WTC11 (cell line): Measurements from ENCODE around the gene HMGXB4. TPM values are rescaled to one million over a fixed set of nuclear protein-coding genes. Genes with fewer than 3 reads are reported as not detected.

Experiments
- ATAC-seq: fragments of 200-7000 bp; cut with Tn5 transposase; 2 replicates; pipeline ENCODE4 v1.10.0; 2021; ENCODE audit warnings: mild to moderate bottlenecking, moderate library complexity
- CTCF ChIA-PET: fragments of 300-600 bp; sonication (Branson Sonifier 250); formaldehyde crosslinking; loops from one replicate; lab custom pipeline; 2021; ENCODE audit warnings: antibody characterized with exemption; lab: Charles Lee
- POLR2A ChIA-PET: fragments of 350-600 bp; sonication (Branson Sonifier 250); formaldehyde crosslinking; loops from one replicate; lab custom pipeline; 2021; ENCODE audit warnings: antibody characterized with exemption; lab: Charles Lee
- DNase-seq: peaks from one replicate; pipeline ENCODE4 v3.0.0; 2021; ENCODE audit warnings: low spot score
- H3K27ac Mint-ChIP-seq: 2 replicates; pipeline ENCODE4 v1.8.0; 2021; ENCODE audit warnings: mixed read lengths
- H3K27me3 Mint-ChIP-seq: 2 replicates; pipeline ENCODE4 v1.8.0; 2021; ENCODE audit warnings: low read depth, mild to moderate bottlenecking, moderate library complexity, mixed read lengths
- H3K36me3 Mint-ChIP-seq: 2 replicates; pipeline ENCODE4 v1.8.0; 2021; ENCODE audit warnings: mixed read lengths
- H3K4me1 Mint-ChIP-seq: 2 replicates; pipeline ENCODE4 v1.8.0; 2022; ENCODE audit warnings: mixed read lengths
- H3K4me3 Mint-ChIP-seq: 2 replicates; pipeline ENCODE4 v1.8.0; 2021; ENCODE audit warnings: mild to moderate bottlenecking, moderate library complexity, mixed read lengths
- H3K9me3 Mint-ChIP-seq: 2 replicates; pipeline ENCODE4 v1.8.0; 2021; ENCODE audit warnings: mixed read lengths
- ATF2 ChIP-seq: sonication (generic); formaldehyde crosslinking; IDR thresholded peaks from 2 replicates; pipeline ENCODE4 v1.8.1; 2022; ENCODE audit warnings: low read depth, missing genetic modification reagents, borderline replicate concordance
- CREB1 ChIP-seq: sonication (generic); formaldehyde crosslinking; IDR thresholded peaks from 2 replicates; pipeline ENCODE4 v1.8.0; 2023; ENCODE audit warnings: mild to moderate bottlenecking, missing genetic modification reagents
- FOXJ3 ChIP-seq: sonication (generic); formaldehyde crosslinking; IDR thresholded peaks from 2 replicates; pipeline ENCODE4 v1.9.0; 2021; ENCODE audit warnings: missing genetic modification reagents, mild to moderate bottlenecking, borderline replicate concordance
- FOXP1 ChIP-seq: sonication (generic); formaldehyde crosslinking; IDR thresholded peaks from 2 replicates; pipeline ENCODE4 v1.8.0; 2022; ENCODE audit warnings: missing genetic modification reagents, mild to moderate bottlenecking, moderate library complexity, borderline replicate concordance
- GRHL2 ChIP-seq: fragments of 250-450 bp; sonication (Bioruptor Pico); IDR thresholded peaks from 2 replicates; pipeline ENCODE4 v1.8.0; 2022; ENCODE audit warnings: mild to moderate bottlenecking, moderate library complexity; ENCODE audit not compliant: insufficient replicate concordance, severe bottlenecking
- HMGXB4 ChIP-seq: sonication (generic); formaldehyde crosslinking; IDR thresholded peaks from 2 replicates; pipeline ENCODE4 v1.8.1; 2023; ENCODE audit warnings: mild to moderate bottlenecking, moderate library complexity, missing genetic modification reagents
- JUN ChIP-seq: sonication (generic); formaldehyde crosslinking; IDR thresholded peaks from 2 replicates; pipeline ENCODE4 v1.8.0; 2023; ENCODE audit warnings: mild to moderate bottlenecking, missing genetic modification reagents
- MAX ChIP-seq: sonication (generic); formaldehyde crosslinking; IDR thresholded peaks from 2 replicates; pipeline ENCODE4 v1.8.0; 2022; ENCODE audit warnings: mild to moderate bottlenecking, missing genetic modification reagents
- MLX ChIP-seq: sonication (generic); formaldehyde crosslinking; IDR thresholded peaks from 2 replicates; pipeline ENCODE4 v1.8.1; 2023; ENCODE audit warnings: mild to moderate bottlenecking, missing genetic modification reagents, moderate library complexity
- NR1H2 ChIP-seq: sonication (generic); formaldehyde crosslinking; IDR thresholded peaks from 2 replicates; pipeline ENCODE4 v1.9.0; 2021; ENCODE audit warnings: mild to moderate bottlenecking, moderate library complexity, missing genetic modification reagents
- PRDM15 ChIP-seq: sonication (generic); formaldehyde crosslinking; IDR thresholded peaks from 2 replicates; pipeline ENCODE4 v1.8.0; 2022; ENCODE audit warnings: missing genetic modification reagents
- SMAD3 ChIP-seq: sonication (generic); formaldehyde crosslinking; IDR thresholded peaks from 2 replicates; pipeline ENCODE4 v1.8.0; 2022; ENCODE audit warnings: missing genetic modification reagents, mild to moderate bottlenecking, borderline replicate concordance
- SMAD4 ChIP-seq: sonication (generic); formaldehyde crosslinking; IDR thresholded peaks from 2 replicates; pipeline ENCODE4 v1.8.0; 2022; ENCODE audit warnings: mild to moderate bottlenecking, missing genetic modification reagents
- STAT6 ChIP-seq: sonication (generic); formaldehyde crosslinking; conservative IDR thresholded peaks from 2 replicates; pipeline ENCODE4 v1.8.1; 2023; ENCODE audit warnings: mild to moderate bottlenecking, low read depth, missing genetic modification reagents, moderate library complexity
- USF1 ChIP-seq: sonication (generic); formaldehyde crosslinking; IDR thresholded peaks from 2 replicates; pipeline ENCODE4 v1.8.0; 2022; ENCODE audit warnings: mild to moderate bottlenecking, missing genetic modification reagents
- ZNF138 ChIP-seq: sonication (generic); formaldehyde crosslinking; conservative IDR thresholded peaks from 2 replicates; pipeline ENCODE4 v1.8.1; 2022; ENCODE audit warnings: mild to moderate bottlenecking, moderate library complexity, missing genetic modification reagents
- ZNF416 ChIP-seq: fragments of 250-450 bp; sonication (Bioruptor Pico); IDR thresholded peaks from 2 replicates; pipeline ENCODE4 v1.9.0; 2021; ENCODE audit warnings: mild to moderate bottlenecking, inconsistent platforms
- ZNF423 ChIP-seq: fragments of 250-450 bp; sonication (Bioruptor Pico); IDR thresholded peaks from 2 replicates; pipeline ENCODE4 v2.1.2; 2022; ENCODE audit warnings: mild to moderate bottlenecking, moderate library complexity
- total RNA-seq: library from RNA; stranded (reverse); gene quantifications from 3 replicates; pipeline ENCODE4 v1.2.3, GENCODE V29; 2021
- TF ChIP-seq, protein P1 (sequence below): sonication (generic); formaldehyde crosslinking; IDR thresholded peaks from 2 replicates; pipeline ENCODE4 v1.8.1; 2022; ENCODE audit warnings: mild to moderate bottlenecking, missing genetic modification reagents, moderate library complexity, borderline replicate concordance
- TF ChIP-seq, protein P2 (sequence below): sonication (generic); formaldehyde crosslinking; IDR thresholded peaks from 2 replicates; pipeline ENCODE4 v1.8.1; 2023; ENCODE audit warnings: mild to moderate bottlenecking, missing genetic modification reagents, moderate library complexity
- TF ChIP-seq, protein P3 (sequence below): fragments of 250-450 bp; sonication (Bioruptor Pico); IDR thresholded peaks from 2 replicates; pipeline ENCODE4 v2.1.2; 2022; ENCODE audit warnings: mild to moderate bottlenecking, moderate library complexity

HMGXB4 gene
- total RNA-seq, 1 experiment from 2014 or later = 42.1 TPM

GRCh38 chr22:35332278-35332677 lies 75.0 kb downstream of the HMGXB4 start:
- Mint-ChIP-seq H3K4me3 (no peak overlapping the region), H3K9me3 (no peaks in the 10 kb centered on the region), H3K27me3 (no peaks in the 10 kb centered on the region), H3K4me1 (no peaks in the 10 kb centered on the region), H3K27ac (no peak overlapping the region), H3K36me3 (peaks cover 12% of the 10 kb centered on the region)
- no peak for ATAC-seq
- POLR2A ChIA-PET = no interaction called here
- no peak for DNase-seq
- CTCF ChIA-PET = no interaction called here
- no peak for TF ChIP-seq ZNF423 (CRISPR knock-in tag)
- TF ChIP-seq GRHL2 = no peak
- no peak for TF ChIP-seq ZNF138 (CRISPR knock-in tag)
- no peak for TF ChIP-seq STAT6 (CRISPR knock-in tag)
- TF ChIP-seq MAX = no peak
- TF ChIP-seq, protein P1, sequence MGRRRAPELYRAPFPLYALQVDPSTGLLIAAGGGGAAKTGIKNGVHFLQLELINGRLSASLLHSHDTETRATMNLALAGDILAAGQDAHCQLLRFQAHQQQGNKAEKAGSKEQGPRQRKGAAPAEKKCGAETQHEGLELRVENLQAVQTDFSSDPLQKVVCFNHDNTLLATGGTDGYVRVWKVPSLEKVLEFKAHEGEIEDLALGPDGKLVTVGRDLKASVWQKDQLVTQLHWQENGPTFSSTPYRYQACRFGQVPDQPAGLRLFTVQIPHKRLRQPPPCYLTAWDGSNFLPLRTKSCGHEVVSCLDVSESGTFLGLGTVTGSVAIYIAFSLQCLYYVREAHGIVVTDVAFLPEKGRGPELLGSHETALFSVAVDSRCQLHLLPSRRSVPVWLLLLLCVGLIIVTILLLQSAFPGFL (CRISPR knock-in tag) = no peak
- no peak for TF ChIP-seq ATF2 (CRISPR knock-in tag)
- TF ChIP-seq PRDM15 (CRISPR knock-in tag) = no peak
- no peak for TF ChIP-seq NR1H2 (CRISPR knock-in tag)
- TF ChIP-seq CREB1 (CRISPR knock-in tag) = no peak
- TF ChIP-seq SMAD3 (CRISPR knock-in tag) = no peak
- TF ChIP-seq, protein P2, sequence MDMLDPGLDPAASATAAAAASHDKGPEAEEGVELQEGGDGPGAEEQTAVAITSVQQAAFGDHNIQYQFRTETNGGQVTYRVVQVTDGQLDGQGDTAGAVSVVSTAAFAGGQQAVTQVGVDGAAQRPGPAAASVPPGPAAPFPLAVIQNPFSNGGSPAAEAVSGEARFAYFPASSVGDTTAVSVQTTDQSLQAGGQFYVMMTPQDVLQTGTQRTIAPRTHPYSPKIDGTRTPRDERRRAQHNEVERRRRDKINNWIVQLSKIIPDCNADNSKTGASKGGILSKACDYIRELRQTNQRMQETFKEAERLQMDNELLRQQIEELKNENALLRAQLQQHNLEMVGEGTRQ = no peak
- no peak for TF ChIP-seq FOXP1 (CRISPR knock-in tag)
- TF ChIP-seq SMAD4 (CRISPR knock-in tag) = no peak
- no peak for TF ChIP-seq FOXJ3

GRCh38 chr22:35333220-35333619 lies 75.9 kb downstream of the HMGXB4 start:
- Mint-ChIP-seq H3K4me1 (no peaks in the 10 kb centered on the region), H3K27ac (no peak overlapping the region), H3K36me3 (peaks cover 12% of the 10 kb centered on the region), H3K4me3 (no peak overlapping the region), H3K27me3 (no peaks in the 10 kb centered on the region)
- ATAC-seq = no peak
- ChIA-PET POLR2A (no interaction called here), CTCF (no interaction called here)
- TF ChIP-seq JUN (CRISPR knock-in tag) (no peak), CREB1 (CRISPR knock-in tag) (no peak), USF1 (no peak), HMGXB4 (CRISPR knock-in tag) (no peak), ZNF416 (CRISPR knock-in tag) (no peak), MLX (no peak)
- TF ChIP-seq, protein P3, sequence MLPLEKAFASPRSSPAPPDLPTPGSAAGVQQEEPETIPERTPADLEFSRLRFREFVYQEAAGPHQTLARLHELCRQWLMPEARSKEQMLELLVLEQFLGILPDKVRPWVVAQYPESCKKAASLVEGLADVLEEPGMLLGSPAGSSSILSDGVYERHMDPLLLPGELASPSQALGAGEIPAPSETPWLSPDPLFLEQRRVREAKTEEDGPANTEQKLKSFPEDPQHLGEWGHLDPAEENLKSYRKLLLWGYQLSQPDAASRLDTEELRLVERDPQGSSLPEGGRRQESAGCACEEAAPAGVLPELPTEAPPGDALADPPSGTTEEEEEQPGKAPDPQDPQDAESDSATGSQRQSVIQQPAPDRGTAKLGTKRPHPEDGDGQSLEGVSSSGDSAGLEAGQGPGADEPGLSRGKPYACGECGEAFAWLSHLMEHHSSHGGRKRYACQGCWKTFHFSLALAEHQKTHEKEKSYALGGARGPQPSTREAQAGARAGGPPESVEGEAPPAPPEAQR (CRISPR knock-in tag) = no peak
- TF ChIP-seq, all 79 proteins: peak for 0
- no peak for DNase-seq
- no peaks in the 10 kb centered on the region for H3K9me3 Mint-ChIP-seq
